ENCODE measurements around the gene GRIN2C.

Gene GRIN2C

DNA sequence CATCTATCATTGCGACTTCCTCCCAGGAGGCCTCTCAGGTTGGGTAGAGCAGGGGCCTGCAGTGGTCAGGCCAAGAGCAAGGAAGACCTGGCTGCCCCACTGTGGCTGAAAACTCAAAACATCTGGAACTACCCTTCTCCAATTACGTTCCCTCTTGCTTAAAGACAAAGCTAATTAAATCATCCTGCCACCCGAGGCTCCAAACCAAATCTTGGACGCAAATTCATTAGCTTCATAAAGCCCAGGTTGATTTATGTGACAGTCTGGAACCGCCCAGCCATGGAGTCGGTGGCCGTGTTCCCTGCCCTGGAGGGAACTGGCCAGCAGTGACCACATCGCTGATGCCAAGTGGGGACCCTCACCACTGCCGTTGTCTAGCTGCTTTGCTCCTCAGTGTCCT is 21.4 kb downstream of the GRIN2C start:
- no peak for ATAC-seq
- no peak for TF ChIP-seq ZNF565 (CRISPR knock-in tag; conservative IDR thresholded peaks at IDR 0.05; ENCODE audit: low read depth)

DNA sequence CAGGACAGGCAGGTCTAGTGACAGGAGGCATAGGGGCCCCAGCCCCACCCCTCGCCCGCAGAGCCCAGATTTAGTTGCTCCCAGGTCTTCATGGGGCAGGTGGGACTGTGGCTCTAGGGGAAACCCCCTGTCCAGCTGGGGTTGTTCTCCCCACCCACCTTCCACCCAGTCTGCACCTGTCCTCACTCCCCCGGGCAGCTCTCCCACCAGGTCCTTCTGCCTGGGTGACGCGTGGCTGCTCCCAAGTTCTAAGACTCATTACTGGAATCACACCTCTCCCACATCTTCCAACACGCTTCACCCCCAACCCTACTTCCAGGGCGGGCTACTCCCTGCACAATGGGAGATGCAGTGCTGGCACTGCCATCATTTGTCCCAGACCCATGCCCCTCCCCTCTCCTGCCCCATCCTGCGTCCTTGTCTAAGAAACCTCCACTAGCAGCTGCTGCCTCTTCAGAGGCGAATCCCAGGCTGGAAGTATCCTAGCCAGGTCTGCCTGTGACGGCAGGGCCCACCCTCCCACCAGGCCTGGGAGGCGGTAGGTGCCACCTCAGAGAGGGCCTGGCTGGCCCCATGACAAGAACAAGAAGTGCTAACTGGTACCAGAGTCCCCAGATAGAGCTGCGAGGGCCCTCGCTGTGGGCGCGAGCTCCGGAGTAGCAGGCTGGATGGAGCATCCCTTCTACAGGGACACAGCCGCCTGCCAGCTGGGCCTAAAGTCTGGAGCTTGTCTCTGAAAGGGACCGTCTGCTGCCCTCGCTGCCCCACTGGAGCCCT is 22.8 kb downstream of the GRIN2C start:
- no peak for ATAC-seq
- TF ChIP-seq, protein P1, sequence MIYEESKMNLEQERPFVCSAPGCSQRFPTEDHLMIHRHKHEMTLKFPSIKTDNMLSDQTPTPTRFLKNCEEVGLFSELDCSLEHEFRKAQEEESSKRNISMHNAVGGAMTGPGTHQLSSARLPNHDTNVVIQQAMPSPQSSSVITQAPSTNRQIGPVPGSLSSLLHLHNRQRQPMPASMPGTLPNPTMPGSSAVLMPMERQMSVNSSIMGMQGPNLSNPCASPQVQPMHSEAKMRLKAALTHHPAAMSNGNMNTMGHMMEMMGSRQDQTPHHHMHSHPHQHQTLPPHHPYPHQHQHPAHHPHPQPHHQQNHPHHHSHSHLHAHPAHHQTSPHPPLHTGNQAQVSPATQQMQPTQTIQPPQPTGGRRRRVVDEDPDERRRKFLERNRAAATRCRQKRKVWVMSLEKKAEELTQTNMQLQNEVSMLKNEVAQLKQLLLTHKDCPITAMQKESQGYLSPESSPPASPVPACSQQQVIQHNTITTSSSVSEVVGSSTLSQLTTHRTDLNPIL (CRISPR knock-in tag; IDR thresholded peaks at IDR 0.05; ENCODE audit: low read depth): no peak
- TF ChIP-seq, protein P2, sequence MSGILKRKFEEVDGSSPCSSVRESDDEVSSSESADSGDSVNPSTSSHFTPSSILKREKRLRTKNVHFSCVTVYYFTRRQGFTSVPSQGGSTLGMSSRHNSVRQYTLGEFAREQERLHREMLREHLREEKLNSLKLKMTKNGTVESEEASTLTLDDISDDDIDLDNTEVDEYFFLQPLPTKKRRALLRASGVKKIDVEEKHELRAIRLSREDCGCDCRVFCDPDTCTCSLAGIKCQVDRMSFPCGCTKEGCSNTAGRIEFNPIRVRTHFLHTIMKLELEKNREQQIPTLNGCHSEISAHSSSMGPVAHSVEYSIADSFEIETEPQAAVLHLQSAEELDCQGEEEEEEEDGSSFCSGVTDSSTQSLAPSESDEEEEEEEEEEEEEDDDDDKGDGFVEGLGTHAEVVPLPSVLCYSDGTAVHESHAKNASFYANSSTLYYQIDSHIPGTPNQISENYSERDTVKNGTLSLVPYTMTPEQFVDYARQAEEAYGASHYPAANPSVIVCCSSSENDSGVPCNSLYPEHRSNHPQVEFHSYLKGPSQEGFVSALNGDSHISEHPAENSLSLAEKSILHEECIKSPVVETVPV (CRISPR knock-in tag; IDR thresholded peaks at IDR 0.05): no peak
- no peak for TF ChIP-seq CSDC2 (CRISPR knock-in tag; IDR thresholded peaks at IDR 0.05)
- TF ChIP-seq BACH2 (CRISPR knock-in tag; IDR thresholded peaks at IDR 0.05; ENCODE audit: borderline replicate concordance): no peak
- TF ChIP-seq ZFP3 (CRISPR knock-in tag; IDR thresholded peaks at IDR 0.05): no peak
- TF ChIP-seq ESRRG (CRISPR knock-in tag; IDR thresholded peaks at IDR 0.05): no peak
- TF ChIP-seq GLIS3 (CRISPR knock-in tag; IDR thresholded peaks at IDR 0.05): no peak
- no peak for TF ChIP-seq ZNF565 (CRISPR knock-in tag; conservative IDR thresholded peaks at IDR 0.05; ENCODE audit: low read depth)
- TF ChIP-seq, protein P3, sequence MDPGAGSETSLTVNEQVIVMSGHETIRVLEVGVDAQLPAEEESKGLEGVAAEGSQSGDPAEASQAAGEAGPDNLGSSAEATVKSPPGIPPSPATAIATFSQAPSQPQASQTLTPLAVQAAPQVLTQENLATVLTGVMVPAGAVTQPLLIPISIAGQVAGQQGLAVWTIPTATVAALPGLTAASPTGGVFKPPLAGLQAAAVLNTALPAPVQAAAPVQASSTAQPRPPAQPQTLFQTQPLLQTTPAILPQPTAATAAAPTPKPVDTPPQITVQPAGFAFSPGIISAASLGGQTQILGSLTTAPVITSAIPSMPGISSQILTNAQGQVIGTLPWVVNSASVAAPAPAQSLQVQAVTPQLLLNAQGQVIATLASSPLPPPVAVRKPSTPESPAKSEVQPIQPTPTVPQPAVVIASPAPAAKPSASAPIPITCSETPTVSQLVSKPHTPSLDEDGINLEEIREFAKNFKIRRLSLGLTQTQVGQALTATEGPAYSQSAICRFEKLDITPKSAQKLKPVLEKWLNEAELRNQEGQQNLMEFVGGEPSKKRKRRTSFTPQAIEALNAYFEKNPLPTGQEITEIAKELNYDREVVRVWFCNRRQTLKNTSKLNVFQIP (CRISPR knock-in tag; IDR thresholded peaks at IDR 0.05; ENCODE audit: borderline replicate concordance, low read depth): no peak
- no peak for TF ChIP-seq ZNF70 (CRISPR knock-in tag; IDR thresholded peaks at IDR 0.05)
- no peak for TF ChIP-seq TOX (CRISPR knock-in tag; IDR thresholded peaks at IDR 0.05; ENCODE audit: borderline replicate concordance)
- no peak for TF ChIP-seq ARNTL (CRISPR knock-in tag; IDR thresholded peaks at IDR 0.05; ENCODE audit: borderline replicate concordance, low read depth)
- TF ChIP-seq TCF4 (CRISPR knock-in tag; IDR thresholded peaks at IDR 0.05; ENCODE audit: borderline replicate concordance): no peak
- TF ChIP-seq, protein P4, sequence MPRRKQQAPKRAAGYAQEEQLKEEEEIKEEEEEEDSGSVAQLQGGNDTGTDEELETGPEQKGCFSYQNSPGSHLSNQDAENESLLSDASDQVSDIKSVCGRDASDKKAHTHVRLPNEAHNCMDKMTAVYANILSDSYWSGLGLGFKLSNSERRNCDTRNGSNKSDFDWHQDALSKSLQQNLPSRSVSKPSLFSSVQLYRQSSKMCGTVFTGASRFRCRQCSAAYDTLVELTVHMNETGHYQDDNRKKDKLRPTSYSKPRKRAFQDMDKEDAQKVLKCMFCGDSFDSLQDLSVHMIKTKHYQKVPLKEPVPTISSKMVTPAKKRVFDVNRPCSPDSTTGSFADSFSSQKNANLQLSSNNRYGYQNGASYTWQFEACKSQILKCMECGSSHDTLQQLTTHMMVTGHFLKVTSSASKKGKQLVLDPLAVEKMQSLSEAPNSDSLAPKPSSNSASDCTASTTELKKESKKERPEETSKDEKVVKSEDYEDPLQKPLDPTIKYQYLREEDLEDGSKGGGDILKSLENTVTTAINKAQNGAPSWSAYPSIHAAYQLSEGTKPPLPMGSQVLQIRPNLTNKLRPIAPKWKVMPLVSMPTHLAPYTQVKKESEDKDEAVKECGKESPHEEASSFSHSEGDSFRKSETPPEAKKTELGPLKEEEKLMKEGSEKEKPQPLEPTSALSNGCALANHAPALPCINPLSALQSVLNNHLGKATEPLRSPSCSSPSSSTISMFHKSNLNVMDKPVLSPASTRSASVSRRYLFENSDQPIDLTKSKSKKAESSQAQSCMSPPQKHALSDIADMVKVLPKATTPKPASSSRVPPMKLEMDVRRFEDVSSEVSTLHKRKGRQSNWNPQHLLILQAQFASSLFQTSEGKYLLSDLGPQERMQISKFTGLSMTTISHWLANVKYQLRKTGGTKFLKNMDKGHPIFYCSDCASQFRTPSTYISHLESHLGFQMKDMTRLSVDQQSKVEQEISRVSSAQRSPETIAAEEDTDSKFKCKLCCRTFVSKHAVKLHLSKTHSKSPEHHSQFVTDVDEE (CRISPR knock-in tag; IDR thresholded peaks at IDR 0.05): no peak

DNA sequence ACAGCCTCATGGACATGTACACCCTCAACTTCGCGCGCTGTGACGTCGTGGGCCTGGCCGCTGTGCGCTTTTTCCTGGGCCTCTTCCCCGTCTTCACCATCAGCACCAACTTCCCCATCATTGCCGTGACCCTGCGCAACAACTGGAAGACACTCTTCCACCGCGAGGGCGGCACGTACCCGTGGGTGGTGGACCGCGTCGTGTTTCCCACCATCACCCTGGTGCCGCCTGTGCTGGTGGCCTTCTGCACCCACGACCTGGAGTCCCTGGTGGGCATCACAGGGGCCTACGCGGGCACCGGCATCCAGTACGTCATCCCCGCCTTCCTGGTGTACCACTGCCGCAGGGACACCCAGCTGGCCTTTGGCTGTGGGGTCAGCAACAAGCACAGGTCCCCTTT is 23.5 kb downstream of the GRIN2C start:
- no peak for ATAC-seq
- TF ChIP-seq CSDC2 (CRISPR knock-in tag; IDR thresholded peaks at IDR 0.05) (no peak), ESRRG (CRISPR knock-in tag; IDR thresholded peaks at IDR 0.05) (no peak), ISL1 (CRISPR knock-in tag; IDR thresholded peaks at IDR 0.05) (no peak), ZFP30 (CRISPR knock-in tag; IDR thresholded peaks at IDR 0.05) (no peak), GLIS3 (CRISPR knock-in tag; IDR thresholded peaks at IDR 0.05) (no peak)
- TF ChIP-seq, protein P4 (CRISPR knock-in tag; IDR thresholded peaks at IDR 0.05): no peak
